Uterus (tissue), 4 donors: ENCODE results near the gene HSD17B7. TPM values are rescaled to one million over a fixed set of nuclear protein-coding genes. Genes with fewer than 3 reads are reported as not detected.
"Not testable (repeated sequence)": the region's sequence is repeated elsewhere in the genome, so short reads cannot be mapped to it uniquely, and the experiment has no call there.

Source experiments
- DNase-seq, 2 donors: peaks; one replicate each; pipeline ENCODE4 v3.0.0-alpha.2; 2019 to 2020
- H3K27ac ChIP-seq, 2 donors: fragments of 200-600 bp; sonication (generic); 1 replicate in 1 of 2; 2 replicates in 1 of 2; pipeline ENCODE4 v1.5.1; 2016 to 2018
- H3K27me3 ChIP-seq, 2 donors: fragments of 200-600 bp; sonication (generic); one replicate each; pipeline ENCODE4 v1.5.1; 2018 to 2019; ENCODE audit warnings: control low read depth in 1 of 2
- H3K36me3 ChIP-seq, 2 donors: fragments of 200-600 bp; sonication (generic); one replicate each; pipeline ENCODE4 v1.5.1; 2019; ENCODE audit warnings: control low read depth in 1 of 2
- H3K4me1 ChIP-seq, 2 donors: fragments of 200-600 bp; sonication (generic); one replicate each; pipeline ENCODE4 v1.5.1; 2018 to 2019; ENCODE audit warnings: control low read depth in 1 of 2
- H3K4me3 ChIP-seq, 2 donors: fragments of 200-600 bp; sonication (generic); 1 replicate in 1 of 2; 2 replicates in 1 of 2; pipeline ENCODE4 v1.5.1; 2018 to 2019; ENCODE audit warnings: mild to moderate bottlenecking in 1 of 2
- H3K9me3 ChIP-seq, 2 donors: fragments of 200-600 bp; sonication (generic); one replicate each; pipeline ENCODE4 v1.5.1; 2019; ENCODE audit warnings: control low read depth in 1 of 2
- POLR2A ChIP-seq, 2 donors: fragments of 450-650 bp; IDR thresholded peaks; one replicate each; pipeline ENCODE4 v1.6.1; 2016; ENCODE audit warnings: antibody characterized with exemption in 2 of 2, mild to moderate bottlenecking in 1 of 2, moderate library complexity in 1 of 2
- intact Hi-C: fragments of 100-400 bp; cut with DNase I; formaldehyde crosslinking; loops from one replicate; pipeline ENCODE4 v1.15.1; 2023; ENCODE audit warnings: low total_unique reads
- total RNA-seq, 4 donors: library from RNA; depleted of rRNA in 3 of 4; stranded (reverse); fragments of >200 nt in 3 of 4; gene quantifications; one replicate each; pipeline versions ENCODE4 v1.1.0 to v1.2.4, GENCODE V29; 2014 to 2023
- TF ChIP-seq, protein P1 (sequence below), 4 experiments: fragments of 200-600 bp in 2 of 4; fragments of 450-650 bp in 2 of 4; sonication (generic) in 2 of 4; IDR thresholded peaks; one replicate each; pipeline ENCODE4 v1.5.1; 2016 to 2019; ENCODE audit warnings: antibody characterized with exemption in 4 of 4, mild to moderate bottlenecking in 2 of 4, moderate library complexity in 1 of 4
- donor health status: DM: yes; HTN: yes; CAD: no.

HSD17B7 gene
- total RNA-seq, 4 donors from 2014 or later, result 3.1 to 24.7 (median 10.3) TPM

DNA sequence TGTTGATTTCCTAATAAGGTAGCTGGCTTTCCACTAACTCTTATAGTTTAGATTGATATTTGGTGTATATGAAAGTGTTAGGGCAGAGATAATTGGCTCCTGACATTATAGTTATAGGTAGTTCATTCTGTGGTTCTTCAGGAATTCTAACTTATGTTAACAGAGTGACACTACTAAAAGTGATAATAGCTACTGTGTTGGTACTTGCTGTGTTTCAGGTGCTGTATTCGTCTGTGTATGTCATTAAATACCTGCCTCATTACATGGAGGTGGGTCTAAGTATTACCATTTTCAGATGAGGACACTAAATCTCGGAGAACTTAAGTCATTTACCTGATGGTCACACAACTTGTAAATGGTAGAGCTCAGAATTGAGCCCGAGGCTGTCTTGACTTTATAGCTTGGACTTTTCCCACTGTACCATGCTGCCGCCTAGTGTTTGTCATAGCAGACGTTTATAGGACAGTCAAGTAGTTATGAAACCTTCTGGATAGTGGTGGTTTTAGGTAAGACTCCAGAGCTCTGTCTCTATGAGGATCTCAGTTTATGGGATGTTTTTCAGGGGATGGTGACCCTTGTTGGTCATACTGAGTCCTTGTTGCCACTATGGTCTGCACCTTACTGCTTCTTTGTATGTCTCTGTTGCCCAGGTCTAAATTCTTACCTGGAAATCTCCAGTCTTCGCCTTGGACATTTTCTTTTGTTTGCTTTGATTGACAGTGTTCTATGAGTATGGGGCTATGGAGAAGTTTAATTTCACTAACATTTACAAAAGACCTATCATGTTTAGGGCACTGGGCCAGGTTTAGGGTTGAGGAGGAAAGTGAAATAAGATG, 9.7 kb downstream of the HSD17B7 start:
- intact Hi-C loops, result loop anchor here (5.0 kb wide), 1 partner anchor 188 kb away; no protein-coding TSS in a partner anchor
- TF ChIP-seq, protein P1, sequence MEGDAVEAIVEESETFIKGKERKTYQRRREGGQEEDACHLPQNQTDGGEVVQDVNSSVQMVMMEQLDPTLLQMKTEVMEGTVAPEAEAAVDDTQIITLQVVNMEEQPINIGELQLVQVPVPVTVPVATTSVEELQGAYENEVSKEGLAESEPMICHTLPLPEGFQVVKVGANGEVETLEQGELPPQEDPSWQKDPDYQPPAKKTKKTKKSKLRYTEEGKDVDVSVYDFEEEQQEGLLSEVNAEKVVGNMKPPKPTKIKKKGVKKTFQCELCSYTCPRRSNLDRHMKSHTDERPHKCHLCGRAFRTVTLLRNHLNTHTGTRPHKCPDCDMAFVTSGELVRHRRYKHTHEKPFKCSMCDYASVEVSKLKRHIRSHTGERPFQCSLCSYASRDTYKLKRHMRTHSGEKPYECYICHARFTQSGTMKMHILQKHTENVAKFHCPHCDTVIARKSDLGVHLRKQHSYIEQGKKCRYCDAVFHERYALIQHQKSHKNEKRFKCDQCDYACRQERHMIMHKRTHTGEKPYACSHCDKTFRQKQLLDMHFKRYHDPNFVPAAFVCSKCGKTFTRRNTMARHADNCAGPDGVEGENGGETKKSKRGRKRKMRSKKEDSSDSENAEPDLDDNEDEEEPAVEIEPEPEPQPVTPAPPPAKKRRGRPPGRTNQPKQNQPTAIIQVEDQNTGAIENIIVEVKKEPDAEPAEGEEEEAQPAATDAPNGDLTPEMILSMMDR (IDR thresholded peaks at IDR 0.05), result peak in 3 of 4 experiments; percentile 50 to 82 (median 54)
- DNase-seq, result peak; percentile 71 to 83

DNA sequence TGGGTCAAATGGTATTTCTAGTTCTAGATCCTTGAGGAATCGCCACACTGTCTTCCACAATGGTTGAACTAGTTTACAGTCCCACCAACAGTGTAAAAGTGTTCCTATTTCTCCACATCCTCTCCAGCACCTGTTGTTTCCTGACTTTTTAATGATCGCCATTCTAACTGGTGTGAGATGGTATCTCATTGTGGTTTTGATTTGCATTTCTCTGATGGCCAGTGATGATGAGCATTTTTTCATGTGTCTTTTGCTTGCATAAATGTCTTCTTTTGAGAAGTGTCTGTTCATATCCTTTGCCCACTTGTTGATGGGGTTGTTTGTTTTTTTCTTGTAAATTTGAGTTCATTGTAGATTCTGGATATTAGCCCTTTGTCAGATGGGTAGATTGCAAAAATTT, 17.0 kb downstream of the HSD17B7 start:
- intact Hi-C loops, H3K27me3 ChIP-seq, H3K27ac ChIP-seq, DNase-seq, H3K4me3 ChIP-seq, H3K4me1 ChIP-seq, H3K36me3 ChIP-seq, H3K9me3 ChIP-seq: not testable (repeated sequence)

More for the DNA sequence above, 9.7 kb downstream of the HSD17B7 start:
- not testable (repeated sequence) for H3K36me3 ChIP-seq, H3K27me3 ChIP-seq, H3K9me3 ChIP-seq, H3K4me3 ChIP-seq, H3K27ac ChIP-seq, H3K4me1 ChIP-seq

- H3K9me3 ChIP-seq, H3K36me3 ChIP-seq, intact Hi-C loops, H3K27me3 ChIP-seq, DNase-seq, H3K4me3 ChIP-seq, H3K27ac ChIP-seq, H3K4me1 ChIP-seq: not testable (repeated sequence)
Measured at GRCh38 chr1:162812357-162812756, 21.9 kb downstream of the HSD17B7 start.

- DNase-seq, H3K4me3 ChIP-seq, H3K4me1 ChIP-seq, H3K27ac ChIP-seq, H3K27me3 ChIP-seq, H3K36me3 ChIP-seq, H3K9me3 ChIP-seq, intact Hi-C loops: not testable (repeated sequence)
Measured at GRCh38 chr1:162818136-162818535, 27.6 kb downstream of the HSD17B7 start.

GRCh38 chr1:162818666-162819065, 28.2 kb downstream of the HSD17B7 start:
- H3K27ac ChIP-seq, H3K4me3 ChIP-seq, H3K27me3 ChIP-seq, H3K36me3 ChIP-seq, H3K4me1 ChIP-seq, DNase-seq, H3K9me3 ChIP-seq, intact Hi-C loops: not testable (repeated sequence)

DNA sequence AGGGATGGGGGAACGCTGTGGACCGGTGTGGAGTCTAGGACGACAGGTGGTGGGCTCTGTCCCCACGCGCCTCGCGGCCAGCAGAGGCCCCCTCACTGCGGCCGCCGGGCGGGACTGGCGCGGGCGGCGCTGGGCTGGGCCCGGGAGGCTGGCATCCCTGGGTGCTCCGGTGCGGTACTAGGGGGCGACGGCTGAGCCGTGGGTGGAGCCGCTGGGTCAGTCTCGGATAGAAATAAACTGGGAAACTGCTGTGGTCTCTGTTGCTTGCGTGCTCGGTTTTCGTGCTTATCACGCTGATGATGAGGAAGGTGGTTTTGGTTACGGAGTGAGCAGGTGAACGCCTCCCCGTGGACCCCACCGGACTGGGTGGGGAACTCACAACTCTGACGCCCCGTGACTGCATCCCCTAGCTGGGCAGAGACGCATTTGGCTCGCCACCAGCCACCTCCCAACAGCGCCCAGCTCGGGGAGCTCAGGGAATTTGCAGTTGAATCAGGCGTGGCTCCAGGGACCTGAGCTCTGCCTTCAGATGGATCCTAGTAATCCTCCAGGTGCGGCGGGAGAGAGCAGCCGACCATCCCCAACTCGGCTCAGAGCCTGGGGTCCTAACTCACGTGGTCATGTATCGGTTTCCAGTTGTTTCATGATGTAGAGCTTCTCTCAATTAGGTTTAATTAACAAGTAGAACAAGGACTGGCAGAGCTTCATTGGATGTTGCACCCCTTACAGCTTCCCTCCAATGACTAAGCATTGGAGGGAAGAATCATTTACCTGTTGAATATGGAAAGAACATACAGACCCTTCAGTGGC, 32.1 kb downstream of the HSD17B7 start:
- intact Hi-C loops, result no loop called here
- Histone ChIP-seq H3K4me1 (no peaks in the 10 kb centered on the region), H3K9me3 (no peaks in the 10 kb centered on the region), H3K36me3 (no peaks in the 10 kb centered on the region), H3K27me3 (no peaks in the 10 kb centered on the region), H3K27ac (no peak overlapping the region), H3K4me3 (peak overlapping the region in 1 of 2 donors; percentile 24)
- no peak for TF ChIP-seq POLR2A (IDR thresholded peaks at IDR 0.05)
- TF ChIP-seq, protein P1 (IDR thresholded peaks at IDR 0.05), result no peak
- no peak for DNase-seq

- no peaks in the 10 kb centered on the region for H3K4me1 ChIP-seq
- H3K9me3 ChIP-seq, result no peaks in the 10 kb centered on the region
- TF ChIP-seq, protein P1 (IDR thresholded peaks at IDR 0.05), result no peak
- H3K27me3 ChIP-seq, result no peaks in the 10 kb centered on the region
- H3K27ac ChIP-seq, result no peak overlapping the region
- H3K36me3 ChIP-seq, result no peaks in the 10 kb centered on the region
- intact Hi-C loops, result no loop called here
- no peak overlapping the region for H3K4me3 ChIP-seq
- DNase-seq, result no peak
Measured at GRCh38 chr1:162823231-162823630, 32.7 kb downstream of the HSD17B7 start.
